GM18526 (cell line): ENCODE measurements around the gene KRCC1.

Experiments used
- POLR2A ChIP-seq: IDR thresholded peaks from 3 replicates; pipeline ENCODE4 v1.6.1; 2011; ENCODE audit not compliant: insufficient read length; ENCODE audit errors: extremely low read depth

KRCC1 gene

GRCh38 chr2:88060907-88061275 is 5.3 kb upstream of the KRCC1 start:
- TF ChIP-seq POLR2A = no peak

GRCh38 chr2:88059979-88060906 is 4.7 kb upstream of the KRCC1 start:
- no peak for TF ChIP-seq POLR2A

GRCh38 chr2:88058191-88058590 is 2.6 kb upstream of the KRCC1 start:
- no peak for TF ChIP-seq POLR2A

GRCh38 chr2:88057437-88057844 is 1.9 kb upstream of the KRCC1 start:
- TF ChIP-seq POLR2A = no peak

GRCh38 chr2:88054782-88055370 is 707 bp downstream of the KRCC1 start:
- no peak for TF ChIP-seq POLR2A

- no peak for TF ChIP-seq POLR2A
Observed at GRCh38 chr2:88053934-88054781, 1.4 kb downstream of the KRCC1 start.

GRCh38 chr2:88053296-88053695 is 2.3 kb downstream of the KRCC1 start:
- TF ChIP-seq POLR2A = no peak

- no peak for TF ChIP-seq POLR2A
Observed at GRCh38 chr2:88051792-88052191, 3.8 kb downstream of the KRCC1 start.

GRCh38 chr2:88049622-88050021 is 6.0 kb downstream of the KRCC1 start:
- no peak for TF ChIP-seq POLR2A

- TF ChIP-seq POLR2A = no peak
Observed at GRCh38 chr2:88048541-88048940, 7.0 kb downstream of the KRCC1 start.

- TF ChIP-seq POLR2A = no peak
Observed at GRCh38 chr2:88042476-88042875, 13.1 kb downstream of the KRCC1 start.

- no peak for TF ChIP-seq POLR2A
Observed at GRCh38 chr2:88038263-88039105, 17.1 kb downstream of the KRCC1 start.

GRCh38 chr2:88036606-88037005 is 19.0 kb downstream of the KRCC1 start:
- TF ChIP-seq POLR2A = no peak

- no peak for TF ChIP-seq POLR2A
Observed at GRCh38 chr2:88036182-88036581, 19.4 kb downstream of the KRCC1 start.
